ENCODE data around the gene APLP1.

DNA sequence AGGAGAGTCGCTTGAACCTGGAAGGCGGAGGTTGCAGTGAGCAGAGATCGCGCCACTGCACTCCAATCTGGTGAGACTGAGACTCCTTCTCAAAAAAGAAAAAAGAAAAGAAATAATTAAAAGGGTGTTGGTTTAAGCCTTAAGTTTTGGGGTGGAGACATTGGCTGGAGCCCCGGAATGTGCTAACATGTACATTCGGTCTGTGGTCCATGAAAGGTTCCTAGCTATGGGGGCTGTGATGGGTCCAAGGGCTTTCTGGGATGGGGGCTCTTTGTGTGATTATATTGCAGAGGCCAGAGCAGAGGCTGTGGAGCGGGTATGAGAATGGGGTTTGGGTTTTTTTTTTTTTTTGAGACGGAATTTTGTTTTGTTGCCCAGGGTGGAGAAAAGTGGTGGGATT lies 17.5 kb downstream of the APLP1 start:
- TF ChIP-seq, protein P1, sequence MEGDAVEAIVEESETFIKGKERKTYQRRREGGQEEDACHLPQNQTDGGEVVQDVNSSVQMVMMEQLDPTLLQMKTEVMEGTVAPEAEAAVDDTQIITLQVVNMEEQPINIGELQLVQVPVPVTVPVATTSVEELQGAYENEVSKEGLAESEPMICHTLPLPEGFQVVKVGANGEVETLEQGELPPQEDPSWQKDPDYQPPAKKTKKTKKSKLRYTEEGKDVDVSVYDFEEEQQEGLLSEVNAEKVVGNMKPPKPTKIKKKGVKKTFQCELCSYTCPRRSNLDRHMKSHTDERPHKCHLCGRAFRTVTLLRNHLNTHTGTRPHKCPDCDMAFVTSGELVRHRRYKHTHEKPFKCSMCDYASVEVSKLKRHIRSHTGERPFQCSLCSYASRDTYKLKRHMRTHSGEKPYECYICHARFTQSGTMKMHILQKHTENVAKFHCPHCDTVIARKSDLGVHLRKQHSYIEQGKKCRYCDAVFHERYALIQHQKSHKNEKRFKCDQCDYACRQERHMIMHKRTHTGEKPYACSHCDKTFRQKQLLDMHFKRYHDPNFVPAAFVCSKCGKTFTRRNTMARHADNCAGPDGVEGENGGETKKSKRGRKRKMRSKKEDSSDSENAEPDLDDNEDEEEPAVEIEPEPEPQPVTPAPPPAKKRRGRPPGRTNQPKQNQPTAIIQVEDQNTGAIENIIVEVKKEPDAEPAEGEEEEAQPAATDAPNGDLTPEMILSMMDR (IDR thresholded peaks at IDR 0.05; ENCODE audit: insufficient read depth, low read length), result no peak
- TF ChIP-seq, protein P2, sequence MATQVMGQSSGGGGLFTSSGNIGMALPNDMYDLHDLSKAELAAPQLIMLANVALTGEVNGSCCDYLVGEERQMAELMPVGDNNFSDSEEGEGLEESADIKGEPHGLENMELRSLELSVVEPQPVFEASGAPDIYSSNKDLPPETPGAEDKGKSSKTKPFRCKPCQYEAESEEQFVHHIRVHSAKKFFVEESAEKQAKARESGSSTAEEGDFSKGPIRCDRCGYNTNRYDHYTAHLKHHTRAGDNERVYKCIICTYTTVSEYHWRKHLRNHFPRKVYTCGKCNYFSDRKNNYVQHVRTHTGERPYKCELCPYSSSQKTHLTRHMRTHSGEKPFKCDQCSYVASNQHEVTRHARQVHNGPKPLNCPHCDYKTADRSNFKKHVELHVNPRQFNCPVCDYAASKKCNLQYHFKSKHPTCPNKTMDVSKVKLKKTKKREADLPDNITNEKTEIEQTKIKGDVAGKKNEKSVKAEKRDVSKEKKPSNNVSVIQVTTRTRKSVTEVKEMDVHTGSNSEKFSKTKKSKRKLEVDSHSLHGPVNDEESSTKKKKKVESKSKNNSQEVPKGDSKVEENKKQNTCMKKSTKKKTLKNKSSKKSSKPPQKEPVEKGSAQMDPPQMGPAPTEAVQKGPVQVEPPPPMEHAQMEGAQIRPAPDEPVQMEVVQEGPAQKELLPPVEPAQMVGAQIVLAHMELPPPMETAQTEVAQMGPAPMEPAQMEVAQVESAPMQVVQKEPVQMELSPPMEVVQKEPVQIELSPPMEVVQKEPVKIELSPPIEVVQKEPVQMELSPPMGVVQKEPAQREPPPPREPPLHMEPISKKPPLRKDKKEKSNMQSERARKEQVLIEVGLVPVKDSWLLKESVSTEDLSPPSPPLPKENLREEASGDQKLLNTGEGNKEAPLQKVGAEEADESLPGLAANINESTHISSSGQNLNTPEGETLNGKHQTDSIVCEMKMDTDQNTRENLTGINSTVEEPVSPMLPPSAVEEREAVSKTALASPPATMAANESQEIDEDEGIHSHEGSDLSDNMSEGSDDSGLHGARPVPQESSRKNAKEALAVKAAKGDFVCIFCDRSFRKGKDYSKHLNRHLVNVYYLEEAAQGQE (IDR thresholded peaks at IDR 0.05; ENCODE audit: insufficient replicate concordance, low read depth), result no peak
- TF ChIP-seq POLR2AphosphoS5 (IDR thresholded peaks at IDR 0.05; ENCODE audit: low read depth), result no peak

Data from HL-60 (cell line).